Liver (tissue), 3 donors: ENCODE results near the gene TSSK1B.

Experiments
- JUND ChIP-seq, 2 donors: IDR thresholded peaks; 2 replicates each; pipeline ENCODE4 v1.6.1; 2016; ENCODE audit warnings: antibody characterized with exemption in 2 of 2
- MAX ChIP-seq: IDR thresholded peaks from 2 replicates; pipeline ENCODE4 v1.6.1; 2016; ENCODE audit warnings: antibody characterized with exemption
- TAF1 ChIP-seq: conservative IDR thresholded peaks from 2 replicates; pipeline ENCODE4 v1.6.1; 2016; ENCODE audit warnings: antibody characterized with exemption, mild to moderate bottlenecking
- YY1 ChIP-seq: IDR thresholded peaks from 2 replicates; pipeline ENCODE4 v1.6.1; 2016; ENCODE audit warnings: antibody characterized with exemption, mild to moderate bottlenecking
- ZBTB33 ChIP-seq: IDR thresholded peaks from 2 replicates; pipeline ENCODE4 v1.6.1; 2016; ENCODE audit warnings: antibody characterized with exemption
- TF ChIP-seq, protein P1 (sequence below): fragments of 150-350 bp; IDR thresholded peaks from 2 replicates; pipeline ENCODE4 v1.5.1; 2017; ENCODE audit warnings: improper control_type of control experiment, low read depth, low read length; ENCODE audit not compliant: missing input control
- TF ChIP-seq, protein P2 (sequence below): IDR thresholded peaks from 2 replicates; pipeline ENCODE4 v1.6.1; 2016; ENCODE audit warnings: antibody characterized with exemption, mild to moderate bottlenecking
- donor health status: healthy.
- donor health status: healthy.

DNA sequence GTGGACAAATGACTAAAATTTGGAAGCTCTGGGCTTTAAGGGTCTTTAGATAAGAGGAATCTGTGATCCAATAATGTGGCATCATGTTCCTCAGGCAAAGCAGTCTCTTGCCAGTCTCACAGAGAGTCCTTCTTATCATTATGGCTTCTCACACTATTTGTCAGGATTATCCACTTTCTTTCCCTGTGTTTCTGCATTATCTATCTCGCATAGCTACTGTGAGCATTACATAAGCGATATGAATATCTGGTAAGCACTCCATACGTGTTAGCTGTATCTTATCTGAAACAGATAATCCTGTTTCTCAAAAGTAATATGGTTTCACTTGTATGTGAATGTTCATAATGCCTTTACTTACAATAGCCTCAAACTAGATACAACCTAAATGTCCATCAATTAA is 43.9 kb upstream of the TSSK1B start:
- TF ChIP-seq MAX = no peak
- TF ChIP-seq, protein P1, sequence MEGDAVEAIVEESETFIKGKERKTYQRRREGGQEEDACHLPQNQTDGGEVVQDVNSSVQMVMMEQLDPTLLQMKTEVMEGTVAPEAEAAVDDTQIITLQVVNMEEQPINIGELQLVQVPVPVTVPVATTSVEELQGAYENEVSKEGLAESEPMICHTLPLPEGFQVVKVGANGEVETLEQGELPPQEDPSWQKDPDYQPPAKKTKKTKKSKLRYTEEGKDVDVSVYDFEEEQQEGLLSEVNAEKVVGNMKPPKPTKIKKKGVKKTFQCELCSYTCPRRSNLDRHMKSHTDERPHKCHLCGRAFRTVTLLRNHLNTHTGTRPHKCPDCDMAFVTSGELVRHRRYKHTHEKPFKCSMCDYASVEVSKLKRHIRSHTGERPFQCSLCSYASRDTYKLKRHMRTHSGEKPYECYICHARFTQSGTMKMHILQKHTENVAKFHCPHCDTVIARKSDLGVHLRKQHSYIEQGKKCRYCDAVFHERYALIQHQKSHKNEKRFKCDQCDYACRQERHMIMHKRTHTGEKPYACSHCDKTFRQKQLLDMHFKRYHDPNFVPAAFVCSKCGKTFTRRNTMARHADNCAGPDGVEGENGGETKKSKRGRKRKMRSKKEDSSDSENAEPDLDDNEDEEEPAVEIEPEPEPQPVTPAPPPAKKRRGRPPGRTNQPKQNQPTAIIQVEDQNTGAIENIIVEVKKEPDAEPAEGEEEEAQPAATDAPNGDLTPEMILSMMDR = no peak
- TF ChIP-seq YY1 = no peak
- TF ChIP-seq TAF1 = no peak
- TF ChIP-seq JUND (IDR thresholded peaks at IDR 0.05) = no peak
- TF ChIP-seq, protein P2, sequence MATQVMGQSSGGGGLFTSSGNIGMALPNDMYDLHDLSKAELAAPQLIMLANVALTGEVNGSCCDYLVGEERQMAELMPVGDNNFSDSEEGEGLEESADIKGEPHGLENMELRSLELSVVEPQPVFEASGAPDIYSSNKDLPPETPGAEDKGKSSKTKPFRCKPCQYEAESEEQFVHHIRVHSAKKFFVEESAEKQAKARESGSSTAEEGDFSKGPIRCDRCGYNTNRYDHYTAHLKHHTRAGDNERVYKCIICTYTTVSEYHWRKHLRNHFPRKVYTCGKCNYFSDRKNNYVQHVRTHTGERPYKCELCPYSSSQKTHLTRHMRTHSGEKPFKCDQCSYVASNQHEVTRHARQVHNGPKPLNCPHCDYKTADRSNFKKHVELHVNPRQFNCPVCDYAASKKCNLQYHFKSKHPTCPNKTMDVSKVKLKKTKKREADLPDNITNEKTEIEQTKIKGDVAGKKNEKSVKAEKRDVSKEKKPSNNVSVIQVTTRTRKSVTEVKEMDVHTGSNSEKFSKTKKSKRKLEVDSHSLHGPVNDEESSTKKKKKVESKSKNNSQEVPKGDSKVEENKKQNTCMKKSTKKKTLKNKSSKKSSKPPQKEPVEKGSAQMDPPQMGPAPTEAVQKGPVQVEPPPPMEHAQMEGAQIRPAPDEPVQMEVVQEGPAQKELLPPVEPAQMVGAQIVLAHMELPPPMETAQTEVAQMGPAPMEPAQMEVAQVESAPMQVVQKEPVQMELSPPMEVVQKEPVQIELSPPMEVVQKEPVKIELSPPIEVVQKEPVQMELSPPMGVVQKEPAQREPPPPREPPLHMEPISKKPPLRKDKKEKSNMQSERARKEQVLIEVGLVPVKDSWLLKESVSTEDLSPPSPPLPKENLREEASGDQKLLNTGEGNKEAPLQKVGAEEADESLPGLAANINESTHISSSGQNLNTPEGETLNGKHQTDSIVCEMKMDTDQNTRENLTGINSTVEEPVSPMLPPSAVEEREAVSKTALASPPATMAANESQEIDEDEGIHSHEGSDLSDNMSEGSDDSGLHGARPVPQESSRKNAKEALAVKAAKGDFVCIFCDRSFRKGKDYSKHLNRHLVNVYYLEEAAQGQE = no peak
- no peak for TF ChIP-seq ZBTB33
